ENCODE results near the gene PDE6G.

DNA sequence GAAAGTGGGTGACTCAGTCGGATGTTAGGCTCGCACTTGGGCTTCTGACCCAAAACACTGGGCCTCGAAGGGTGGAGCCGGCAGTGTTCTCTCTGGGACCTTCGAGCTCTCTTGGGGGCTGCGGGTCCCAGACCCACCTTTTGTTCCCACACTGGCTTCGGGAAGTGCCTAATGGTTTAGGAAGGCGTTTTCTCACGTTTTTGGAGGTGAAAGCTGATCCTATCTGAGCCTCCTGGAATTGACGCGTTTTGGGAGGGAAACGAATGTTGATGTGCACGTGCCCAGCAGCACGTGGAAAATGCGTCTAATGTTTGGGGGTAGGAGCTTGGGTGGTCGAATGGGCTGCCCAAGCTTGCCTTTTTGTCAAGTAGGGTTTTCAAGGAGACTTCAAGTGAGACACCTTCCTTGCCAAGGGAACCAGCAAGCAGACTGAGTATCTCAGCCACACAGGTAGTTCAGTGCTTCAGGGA is 28.1 kb upstream of the PDE6G start:
- TF ChIP-seq, protein P1, sequence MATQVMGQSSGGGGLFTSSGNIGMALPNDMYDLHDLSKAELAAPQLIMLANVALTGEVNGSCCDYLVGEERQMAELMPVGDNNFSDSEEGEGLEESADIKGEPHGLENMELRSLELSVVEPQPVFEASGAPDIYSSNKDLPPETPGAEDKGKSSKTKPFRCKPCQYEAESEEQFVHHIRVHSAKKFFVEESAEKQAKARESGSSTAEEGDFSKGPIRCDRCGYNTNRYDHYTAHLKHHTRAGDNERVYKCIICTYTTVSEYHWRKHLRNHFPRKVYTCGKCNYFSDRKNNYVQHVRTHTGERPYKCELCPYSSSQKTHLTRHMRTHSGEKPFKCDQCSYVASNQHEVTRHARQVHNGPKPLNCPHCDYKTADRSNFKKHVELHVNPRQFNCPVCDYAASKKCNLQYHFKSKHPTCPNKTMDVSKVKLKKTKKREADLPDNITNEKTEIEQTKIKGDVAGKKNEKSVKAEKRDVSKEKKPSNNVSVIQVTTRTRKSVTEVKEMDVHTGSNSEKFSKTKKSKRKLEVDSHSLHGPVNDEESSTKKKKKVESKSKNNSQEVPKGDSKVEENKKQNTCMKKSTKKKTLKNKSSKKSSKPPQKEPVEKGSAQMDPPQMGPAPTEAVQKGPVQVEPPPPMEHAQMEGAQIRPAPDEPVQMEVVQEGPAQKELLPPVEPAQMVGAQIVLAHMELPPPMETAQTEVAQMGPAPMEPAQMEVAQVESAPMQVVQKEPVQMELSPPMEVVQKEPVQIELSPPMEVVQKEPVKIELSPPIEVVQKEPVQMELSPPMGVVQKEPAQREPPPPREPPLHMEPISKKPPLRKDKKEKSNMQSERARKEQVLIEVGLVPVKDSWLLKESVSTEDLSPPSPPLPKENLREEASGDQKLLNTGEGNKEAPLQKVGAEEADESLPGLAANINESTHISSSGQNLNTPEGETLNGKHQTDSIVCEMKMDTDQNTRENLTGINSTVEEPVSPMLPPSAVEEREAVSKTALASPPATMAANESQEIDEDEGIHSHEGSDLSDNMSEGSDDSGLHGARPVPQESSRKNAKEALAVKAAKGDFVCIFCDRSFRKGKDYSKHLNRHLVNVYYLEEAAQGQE (IDR thresholded peaks at IDR 0.05; ENCODE audit: borderline replicate concordance in 1 of 2, low read depth in 1 of 2, low read length in 2 of 2): no peak
- TF ChIP-seq, protein P2, sequence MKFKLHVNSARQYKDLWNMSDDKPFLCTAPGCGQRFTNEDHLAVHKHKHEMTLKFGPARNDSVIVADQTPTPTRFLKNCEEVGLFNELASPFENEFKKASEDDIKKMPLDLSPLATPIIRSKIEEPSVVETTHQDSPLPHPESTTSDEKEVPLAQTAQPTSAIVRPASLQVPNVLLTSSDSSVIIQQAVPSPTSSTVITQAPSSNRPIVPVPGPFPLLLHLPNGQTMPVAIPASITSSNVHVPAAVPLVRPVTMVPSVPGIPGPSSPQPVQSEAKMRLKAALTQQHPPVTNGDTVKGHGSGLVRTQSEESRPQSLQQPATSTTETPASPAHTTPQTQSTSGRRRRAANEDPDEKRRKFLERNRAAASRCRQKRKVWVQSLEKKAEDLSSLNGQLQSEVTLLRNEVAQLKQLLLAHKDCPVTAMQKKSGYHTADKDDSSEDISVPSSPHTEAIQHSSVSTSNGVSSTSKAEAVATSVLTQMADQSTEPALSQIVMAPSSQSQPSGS (CRISPR knock-in tag; IDR thresholded peaks at IDR 0.05): no peak
- TF ChIP-seq BRCA1 (CRISPR knock-in tag; IDR thresholded peaks at IDR 0.05) (no peak), ELF1 (CRISPR knock-in tag; IDR thresholded peaks at IDR 0.05) (no peak; the same call in 1 of the 2 replicates), ZNF766 (CRISPR knock-in tag; IDR thresholded peaks at IDR 0.05; ENCODE audit: borderline replicate concordance) (no peak), CCAR2 (optimal IDR thresholded peaks at IDR 0.05; ENCODE audit: low read depth, low read length) (no peak), POLR2AphosphoS5 (IDR thresholded peaks at IDR 0.05; ENCODE audit: low read depth, low read length) (no peak), TAF1 (CRISPR knock-in tag; IDR thresholded peaks at IDR 0.05) (no peak), SRF (IDR thresholded peaks at IDR 0.05; ENCODE audit: low read depth, low read length) (no peak), AGO1 (IDR thresholded peaks at IDR 0.05; ENCODE audit: low read depth, low read length, poor library complexity, severe bottlenecking) (no peak), TEAD3 (CRISPR knock-in tag; optimal IDR thresholded peaks at IDR 0.05; ENCODE audit: borderline replicate concordance) (no peak), FOXA1 (IDR thresholded peaks at IDR 0.05) (no peak), FOXA1 (CRISPR knock-in tag; IDR thresholded peaks at IDR 0.05) (no peak)
- TF ChIP-seq, protein P3, sequence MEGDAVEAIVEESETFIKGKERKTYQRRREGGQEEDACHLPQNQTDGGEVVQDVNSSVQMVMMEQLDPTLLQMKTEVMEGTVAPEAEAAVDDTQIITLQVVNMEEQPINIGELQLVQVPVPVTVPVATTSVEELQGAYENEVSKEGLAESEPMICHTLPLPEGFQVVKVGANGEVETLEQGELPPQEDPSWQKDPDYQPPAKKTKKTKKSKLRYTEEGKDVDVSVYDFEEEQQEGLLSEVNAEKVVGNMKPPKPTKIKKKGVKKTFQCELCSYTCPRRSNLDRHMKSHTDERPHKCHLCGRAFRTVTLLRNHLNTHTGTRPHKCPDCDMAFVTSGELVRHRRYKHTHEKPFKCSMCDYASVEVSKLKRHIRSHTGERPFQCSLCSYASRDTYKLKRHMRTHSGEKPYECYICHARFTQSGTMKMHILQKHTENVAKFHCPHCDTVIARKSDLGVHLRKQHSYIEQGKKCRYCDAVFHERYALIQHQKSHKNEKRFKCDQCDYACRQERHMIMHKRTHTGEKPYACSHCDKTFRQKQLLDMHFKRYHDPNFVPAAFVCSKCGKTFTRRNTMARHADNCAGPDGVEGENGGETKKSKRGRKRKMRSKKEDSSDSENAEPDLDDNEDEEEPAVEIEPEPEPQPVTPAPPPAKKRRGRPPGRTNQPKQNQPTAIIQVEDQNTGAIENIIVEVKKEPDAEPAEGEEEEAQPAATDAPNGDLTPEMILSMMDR (CRISPR knock-in tag; IDR thresholded peaks at IDR 0.05): no peak
- TF ChIP-seq, protein P4, sequence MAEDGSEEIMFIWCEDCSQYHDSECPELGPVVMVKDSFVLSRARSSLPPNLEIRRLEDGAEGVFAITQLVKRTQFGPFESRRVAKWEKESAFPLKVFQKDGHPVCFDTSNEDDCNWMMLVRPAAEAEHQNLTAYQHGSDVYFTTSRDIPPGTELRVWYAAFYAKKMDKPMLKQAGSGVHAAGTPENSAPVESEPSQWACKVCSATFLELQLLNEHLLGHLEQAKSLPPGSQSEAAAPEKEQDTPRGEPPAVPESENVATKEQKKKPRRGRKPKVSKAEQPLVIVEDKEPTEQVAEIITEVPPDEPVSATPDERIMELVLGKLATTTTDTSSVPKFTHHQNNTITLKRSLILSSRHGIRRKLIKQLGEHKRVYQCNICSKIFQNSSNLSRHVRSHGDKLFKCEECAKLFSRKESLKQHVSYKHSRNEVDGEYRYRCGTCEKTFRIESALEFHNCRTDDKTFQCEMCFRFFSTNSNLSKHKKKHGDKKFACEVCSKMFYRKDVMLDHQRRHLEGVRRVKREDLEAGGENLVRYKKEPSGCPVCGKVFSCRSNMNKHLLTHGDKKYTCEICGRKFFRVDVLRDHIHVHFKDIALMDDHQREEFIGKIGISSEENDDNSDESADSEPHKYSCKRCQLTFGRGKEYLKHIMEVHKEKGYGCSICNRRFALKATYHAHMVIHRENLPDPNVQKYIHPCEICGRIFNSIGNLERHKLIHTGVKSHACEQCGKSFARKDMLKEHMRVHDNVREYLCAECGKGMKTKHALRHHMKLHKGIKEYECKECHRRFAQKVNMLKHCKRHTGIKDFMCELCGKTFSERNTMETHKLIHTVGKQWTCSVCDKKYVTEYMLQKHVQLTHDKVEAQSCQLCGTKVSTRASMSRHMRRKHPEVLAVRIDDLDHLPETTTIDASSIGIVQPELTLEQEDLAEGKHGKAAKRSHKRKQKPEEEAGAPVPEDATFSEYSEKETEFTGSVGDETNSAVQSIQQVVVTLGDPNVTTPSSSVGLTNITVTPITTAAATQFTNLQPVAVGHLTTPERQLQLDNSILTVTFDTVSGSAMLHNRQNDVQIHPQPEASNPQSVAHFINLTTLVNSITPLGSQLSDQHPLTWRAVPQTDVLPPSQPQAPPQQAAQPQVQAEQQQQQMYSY (CRISPR knock-in tag; IDR thresholded peaks at IDR 0.05): no peak
